ENCODE measurements around the gene STX8.

DNA sequence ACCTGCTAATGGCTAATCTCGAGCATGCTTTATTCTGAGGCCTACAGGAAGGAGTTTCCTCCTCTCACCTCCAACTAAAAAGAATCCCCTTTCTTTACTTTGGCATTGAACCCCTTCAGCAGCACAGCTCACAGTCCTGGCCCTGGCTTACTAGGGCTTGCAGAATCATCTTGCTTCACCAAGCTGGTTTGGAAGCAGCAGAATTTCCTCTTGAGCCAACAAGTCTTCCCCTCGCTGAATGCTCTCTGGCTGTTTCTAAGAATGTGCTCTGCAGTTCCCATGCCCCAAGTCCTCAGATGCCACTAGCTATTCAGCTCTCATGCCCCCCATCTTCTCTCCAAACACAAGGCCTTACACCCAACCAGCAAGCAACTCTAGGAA lies 283.1 kb downstream of the STX8 start:
- TF ChIP-seq POLR2AphosphoS5 (IDR thresholded peaks at IDR 0.05; ENCODE audit: low read depth, low read length) (no peak), TAF1 (IDR thresholded peaks at IDR 0.05; ENCODE audit: borderline replicate concordance, low read depth, low read length) (no peak)

Measured in GM12892 (cell line).